Mammary microvascular endothelial cell (primary cell): Measurements from ENCODE around the gene CD151. TPM values are rescaled to one million over a fixed set of nuclear protein-coding genes. Genes with fewer than 3 reads are reported as not detected.

Source experiments
- total RNA-seq: library from RNA; depleted of rRNA; stranded (reverse); fragments of >200 nt; gene quantifications from 2 replicates; pipeline ENCODE4 v1.2.3, GENCODE V29; 2015

The CD151 gene
- 660 and 700 TPM in 2 replicates for total RNA-seq

DNA sequence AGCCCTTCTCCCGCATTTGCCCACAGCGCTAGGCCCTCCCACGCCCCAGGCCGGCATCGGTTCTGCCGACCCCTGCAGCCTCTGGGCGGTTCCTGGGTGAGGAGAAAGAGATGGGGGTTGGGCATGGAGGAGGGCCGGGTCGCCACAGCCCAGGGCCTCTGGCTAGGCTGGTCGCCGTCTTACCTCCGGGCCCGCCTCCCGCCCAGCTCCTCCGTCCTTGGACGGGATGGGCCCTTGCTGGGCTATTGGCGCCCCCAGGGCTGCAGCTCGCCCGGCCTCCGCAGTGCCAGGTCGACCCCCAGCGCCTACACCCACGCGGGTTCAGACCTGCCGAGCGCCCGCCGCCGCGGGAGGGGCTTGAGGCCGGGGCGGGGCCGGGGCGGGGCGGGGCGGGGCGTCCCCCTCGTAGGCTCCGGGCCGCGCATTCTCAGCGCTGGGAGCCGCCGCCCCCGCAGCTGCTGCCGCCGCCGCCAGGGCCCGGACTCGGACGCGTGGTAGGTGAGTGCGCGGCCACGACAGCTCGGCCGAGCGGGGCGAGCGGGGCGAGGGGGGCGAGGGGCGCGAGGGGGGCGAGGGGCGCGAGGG lies at the start of gene CD151:
TSS of gene CD151 (plus strand) at position 424 of the 585 bp plus-strand sequence. CDS start 3,118 bp downstream, outside the sequence.

DNA sequence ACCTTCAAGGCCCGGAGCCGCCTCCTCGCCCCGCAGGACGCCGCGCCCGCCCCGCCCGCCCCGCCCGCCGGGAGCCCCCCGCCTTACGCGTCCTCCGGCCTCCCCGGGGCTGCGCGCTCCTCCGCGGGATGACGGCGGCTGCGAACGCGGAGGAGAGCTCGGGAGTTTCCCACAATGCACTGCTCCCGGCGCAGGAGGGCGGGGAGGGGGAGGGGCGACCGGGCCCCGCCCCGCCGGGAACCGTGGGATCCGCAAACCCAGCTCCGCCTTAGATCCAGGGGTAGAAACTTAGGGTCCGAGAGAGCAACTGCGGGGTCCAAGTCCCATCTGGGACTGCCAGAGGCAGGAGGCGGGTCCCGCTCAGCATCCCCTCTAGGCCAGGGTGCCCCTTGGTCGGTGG lies 42.8 kb upstream of the CD151 start, which contains the start of gene CEND1:
TSS of gene CEND1 (minus strand) at position 148 of the 400 bp plus-strand sequence. CDS start 1,514 bp downstream, outside the sequence.

GRCh38 chr11:798093-798713 lies 34.5 kb upstream of the CD151 start, which contains the start of gene SLC25A22:
SLC25A22 (minus strand) TSS chr11:798281; CDS start chr11:795006, 3,275 bp downstream.

GRCh38 chr11:809287-810039 lies 23.3 kb upstream of the CD151 start, which contains the start of gene RPLP2:
RPLP2 (plus strand) TSS chr11:809967; CDS start chr11:810235, 268 bp downstream.

DNA sequence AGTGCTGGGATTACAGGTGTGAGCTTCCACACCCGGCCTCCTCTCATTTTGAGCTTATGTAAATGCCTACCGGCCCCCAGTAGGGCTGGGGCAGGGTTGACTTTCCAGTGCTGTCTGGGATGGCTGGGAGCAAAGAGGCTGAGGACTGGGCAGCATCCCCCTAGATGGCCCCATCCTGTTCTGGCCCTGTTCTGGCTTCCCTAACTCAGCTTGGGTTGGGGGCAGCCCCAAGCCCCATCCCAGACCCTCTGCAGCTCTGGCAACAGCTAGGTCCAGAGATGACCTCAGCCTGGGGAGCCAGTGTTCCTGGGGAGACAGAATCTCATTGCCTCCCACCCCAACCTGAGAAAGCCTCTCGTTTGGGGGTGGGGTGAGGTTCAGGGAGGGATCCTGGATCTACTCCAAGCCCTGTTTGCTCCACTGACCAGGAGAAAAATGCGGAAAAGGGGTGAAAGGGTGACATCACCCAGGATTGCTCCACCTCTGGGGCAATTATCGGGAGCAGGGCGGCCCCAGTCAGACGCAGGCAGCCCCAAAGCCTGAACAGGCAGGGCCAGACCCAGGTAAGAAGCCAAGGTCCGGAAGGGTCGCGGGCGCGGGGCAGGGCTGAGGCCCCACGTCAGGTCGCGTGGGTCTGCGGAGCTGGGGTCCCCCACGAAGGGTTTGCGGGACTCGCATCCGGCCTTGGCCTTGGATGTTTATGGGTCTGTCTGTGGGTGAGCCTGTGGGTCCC lies 14.2 kb upstream of the CD151 start, which contains the start of gene PNPLA2:
TSS of gene PNPLA2 (plus strand) at position 519 of the 733 bp plus-strand sequence. CDS start 805 bp downstream, outside the sequence.

GRCh38 chr11:827897-828192 lies 4.9 kb upstream of the CD151 start, which contains the start of gene CRACR2B:
CRACR2B (plus strand) TSS chr11:827919; CDS start chr11:828608, 689 bp downstream.

DNA sequence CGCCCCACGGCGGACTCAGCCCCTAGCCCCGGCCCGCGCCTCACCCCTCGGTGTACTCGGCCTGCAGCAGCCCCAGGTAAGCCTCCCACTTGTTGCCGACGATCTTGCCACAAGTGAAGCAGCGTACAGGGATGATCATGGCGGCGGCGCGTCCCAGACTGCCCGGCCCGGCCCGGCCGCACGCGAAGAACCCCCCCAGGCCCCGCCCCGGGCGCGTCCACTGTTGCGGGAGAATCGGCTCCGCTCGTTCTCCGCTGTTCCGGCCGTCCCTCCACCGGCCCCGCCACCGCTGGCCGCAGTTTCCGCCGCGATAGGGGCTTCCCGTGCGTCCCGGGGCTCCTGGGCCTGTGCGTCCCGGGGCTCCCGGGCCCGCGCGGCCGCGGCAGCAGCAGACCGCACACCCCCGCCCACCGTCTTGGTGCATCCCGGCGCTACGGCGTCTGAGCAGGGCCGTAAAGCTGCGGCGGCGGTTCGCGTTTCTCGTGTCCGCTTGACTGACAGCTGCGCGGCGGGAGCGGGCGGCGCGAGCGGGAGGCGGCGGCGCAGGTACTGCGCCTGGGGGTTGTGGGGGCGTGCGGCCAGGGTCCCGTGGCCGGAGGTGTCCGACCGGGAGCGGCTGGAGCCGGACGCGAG lies 9.7 kb downstream of the CD151 start, which contains the start of the genes POLR2L and TSPAN4:
TSS of gene POLR2L (minus strand) at position 160 of the 633 bp plus-strand sequence. CDS start at position 139, 21 bp downstream.
TSS of gene TSPAN4 (plus strand) at position 483 of the 633 bp plus-strand sequence. CDS start 7,453 bp downstream, outside the sequence.

Other genes starting within 250 kb of the CD151 start
- gene IRF7, start 217.0 kb upstream of the CD151 start, total RNA-seq = 76.0 and 84.2 TPM in 2 replicates
- gene CDHR5, start 208.0 kb upstream of the CD151 start, total RNA-seq = not detected in 2 replicates
- not detected in 2 replicates for gene SCT, start 205.8 kb upstream of the CD151 start, total RNA-seq
- not detected in 2 replicates for gene DRD4, start 195.7 kb upstream of the CD151 start, total RNA-seq
- gene DEAF1, start 137.7 kb upstream of the CD151 start, total RNA-seq = 23.1 and 27.8 TPM in 2 replicates
- 16.9 and 17.5 TPM in 2 replicates for gene TMEM80, start 137.1 kb upstream of the CD151 start, total RNA-seq
- gene EPS8L2, start 126.7 kb upstream of the CD151 start, total RNA-seq = 6.7 and 7.3 TPM in 2 replicates
- gene TALDO1, start 85.5 kb upstream of the CD151 start, total RNA-seq = 228 TPM in 2 replicates
- gene GATD1, start 55.5 kb upstream of the CD151 start, total RNA-seq = 29.4 and 33.0 TPM in 2 replicates
- 0.20 and 0.40 TPM in 2 replicates for gene CEND1, start 42.9 kb upstream of the CD151 start, total RNA-seq
- 21.7 and 24.1 TPM in 2 replicates for gene SLC25A22, start 34.7 kb upstream of the CD151 start, total RNA-seq
- gene PIDD1, start 27.7 kb upstream of the CD151 start, total RNA-seq = 17.9 and 21.1 TPM in 2 replicates
- gene RPLP2, start 23.0 kb upstream of the CD151 start, total RNA-seq = 814 and 920 TPM in 2 replicates
- 20.4 and 22.6 TPM in 2 replicates for gene PNPLA2, start 14.0 kb upstream of the CD151 start, total RNA-seq
- gene CRACR2B, start 5.0 kb upstream of the CD151 start, total RNA-seq = 9.5 and 12.1 TPM in 2 replicates
- 191 and 317 TPM in 2 replicates for gene POLR2L, start 9.6 kb downstream of the CD151 start, total RNA-seq
- gene TSPAN4, start 9.9 kb downstream of the CD151 start, total RNA-seq = 217 and 240 TPM in 2 replicates
- 58.0 and 96.3 TPM in 2 replicates for gene CHID1, start 77.9 kb downstream of the CD151 start, total RNA-seq
- gene AP2A2, start 92.9 kb downstream of the CD151 start, total RNA-seq = 41.4 and 46.4 TPM in 2 replicates
- not detected in 2 replicates for gene MUC6, start 203.8 kb downstream of the CD151 start, total RNA-seq
- gene MUC2, start 241.9 kb downstream of the CD151 start, total RNA-seq = not detected in 2 replicates